ENCODE data around the gene TIMM44.

GRCh38 chr19:7883105-7883504, 60.4 kb downstream of the TIMM44 start:
- TF ChIP-seq, protein P1, sequence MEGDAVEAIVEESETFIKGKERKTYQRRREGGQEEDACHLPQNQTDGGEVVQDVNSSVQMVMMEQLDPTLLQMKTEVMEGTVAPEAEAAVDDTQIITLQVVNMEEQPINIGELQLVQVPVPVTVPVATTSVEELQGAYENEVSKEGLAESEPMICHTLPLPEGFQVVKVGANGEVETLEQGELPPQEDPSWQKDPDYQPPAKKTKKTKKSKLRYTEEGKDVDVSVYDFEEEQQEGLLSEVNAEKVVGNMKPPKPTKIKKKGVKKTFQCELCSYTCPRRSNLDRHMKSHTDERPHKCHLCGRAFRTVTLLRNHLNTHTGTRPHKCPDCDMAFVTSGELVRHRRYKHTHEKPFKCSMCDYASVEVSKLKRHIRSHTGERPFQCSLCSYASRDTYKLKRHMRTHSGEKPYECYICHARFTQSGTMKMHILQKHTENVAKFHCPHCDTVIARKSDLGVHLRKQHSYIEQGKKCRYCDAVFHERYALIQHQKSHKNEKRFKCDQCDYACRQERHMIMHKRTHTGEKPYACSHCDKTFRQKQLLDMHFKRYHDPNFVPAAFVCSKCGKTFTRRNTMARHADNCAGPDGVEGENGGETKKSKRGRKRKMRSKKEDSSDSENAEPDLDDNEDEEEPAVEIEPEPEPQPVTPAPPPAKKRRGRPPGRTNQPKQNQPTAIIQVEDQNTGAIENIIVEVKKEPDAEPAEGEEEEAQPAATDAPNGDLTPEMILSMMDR (IDR thresholded peaks at IDR 0.05 in 8 of 11, conservative IDR thresholded peaks at IDR 0.05 in 3 of 11) = no peak
- no peak for TF ChIP-seq POLR2A (IDR thresholded peaks at IDR 0.05)
- TF ChIP-seq POLR2AphosphoS5 (IDR thresholded peaks at IDR 0.05) = no peak
